ENCODE data around the gene GNAI3.

GNAI3 gene

DNA sequence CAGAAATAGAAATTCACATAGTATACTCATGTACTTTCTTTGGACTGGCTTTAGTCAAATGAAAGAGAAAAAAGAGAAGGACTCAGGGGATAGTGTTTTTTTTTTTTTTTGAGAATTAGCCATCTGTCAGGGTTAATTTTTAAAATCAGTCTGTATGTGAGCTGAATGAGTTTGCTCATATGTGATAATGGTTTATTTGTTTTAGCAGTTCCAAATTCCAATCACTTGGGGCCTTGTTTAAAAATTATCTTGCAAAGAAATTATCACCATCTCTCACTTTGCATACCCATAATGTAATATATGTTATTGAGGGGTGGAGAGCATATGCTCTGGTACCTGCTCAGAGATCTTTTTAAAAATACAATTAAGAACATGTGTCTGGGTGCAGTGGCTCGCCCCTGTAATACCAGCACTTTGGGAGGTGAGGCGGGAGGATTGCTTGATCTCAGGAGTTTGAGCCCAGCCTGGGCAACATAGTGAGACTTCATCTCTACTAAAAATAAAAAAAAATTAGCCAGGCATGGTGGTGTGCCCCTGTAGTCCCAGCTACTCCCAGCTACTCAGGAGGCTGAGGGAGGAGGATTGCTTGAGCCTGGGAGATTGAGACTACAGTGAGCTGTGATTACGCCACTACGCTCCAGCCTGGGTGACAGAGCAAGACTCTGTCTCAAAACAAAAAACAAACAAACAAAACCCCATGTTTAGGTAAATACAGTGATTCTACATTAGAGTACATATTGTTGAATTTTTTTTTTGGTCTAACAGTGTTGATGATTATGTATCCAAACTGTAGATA, 19.7 kb downstream of the GNAI3 start:
- Histone ChIP-seq H3K27ac (replicated peaks) (no peak overlapping the region), H3K4me3 (replicated peaks; ENCODE audit: insufficient read depth, low read length) (no peak overlapping the region), H3K27me3 (ENCODE audit: insufficient read depth, poor library complexity, severe bottlenecking) (no peaks in the 10 kb centered on the region)
- TF ChIP-seq GABPA (IDR thresholded peaks at IDR 0.05; ENCODE audit: low read depth), result no peak
- TF ChIP-seq SPI1 (IDR thresholded peaks at IDR 0.05; ENCODE audit: borderline replicate concordance, low read depth), result no peak
- TF ChIP-seq, protein P1, sequence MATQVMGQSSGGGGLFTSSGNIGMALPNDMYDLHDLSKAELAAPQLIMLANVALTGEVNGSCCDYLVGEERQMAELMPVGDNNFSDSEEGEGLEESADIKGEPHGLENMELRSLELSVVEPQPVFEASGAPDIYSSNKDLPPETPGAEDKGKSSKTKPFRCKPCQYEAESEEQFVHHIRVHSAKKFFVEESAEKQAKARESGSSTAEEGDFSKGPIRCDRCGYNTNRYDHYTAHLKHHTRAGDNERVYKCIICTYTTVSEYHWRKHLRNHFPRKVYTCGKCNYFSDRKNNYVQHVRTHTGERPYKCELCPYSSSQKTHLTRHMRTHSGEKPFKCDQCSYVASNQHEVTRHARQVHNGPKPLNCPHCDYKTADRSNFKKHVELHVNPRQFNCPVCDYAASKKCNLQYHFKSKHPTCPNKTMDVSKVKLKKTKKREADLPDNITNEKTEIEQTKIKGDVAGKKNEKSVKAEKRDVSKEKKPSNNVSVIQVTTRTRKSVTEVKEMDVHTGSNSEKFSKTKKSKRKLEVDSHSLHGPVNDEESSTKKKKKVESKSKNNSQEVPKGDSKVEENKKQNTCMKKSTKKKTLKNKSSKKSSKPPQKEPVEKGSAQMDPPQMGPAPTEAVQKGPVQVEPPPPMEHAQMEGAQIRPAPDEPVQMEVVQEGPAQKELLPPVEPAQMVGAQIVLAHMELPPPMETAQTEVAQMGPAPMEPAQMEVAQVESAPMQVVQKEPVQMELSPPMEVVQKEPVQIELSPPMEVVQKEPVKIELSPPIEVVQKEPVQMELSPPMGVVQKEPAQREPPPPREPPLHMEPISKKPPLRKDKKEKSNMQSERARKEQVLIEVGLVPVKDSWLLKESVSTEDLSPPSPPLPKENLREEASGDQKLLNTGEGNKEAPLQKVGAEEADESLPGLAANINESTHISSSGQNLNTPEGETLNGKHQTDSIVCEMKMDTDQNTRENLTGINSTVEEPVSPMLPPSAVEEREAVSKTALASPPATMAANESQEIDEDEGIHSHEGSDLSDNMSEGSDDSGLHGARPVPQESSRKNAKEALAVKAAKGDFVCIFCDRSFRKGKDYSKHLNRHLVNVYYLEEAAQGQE (IDR thresholded peaks at IDR 0.05; ENCODE audit: insufficient replicate concordance, low read depth), result no peak
- TF ChIP-seq POLR2AphosphoS5 (IDR thresholded peaks at IDR 0.05; ENCODE audit: low read depth), result no peak
- no peak for TF ChIP-seq CTCF (IDR thresholded peaks at IDR 0.05; ENCODE audit: insufficient read depth, low read length)
- no peak for DNase-seq (ENCODE audit: low read depth in 1 of 2, low spot score in 1 of 2)

DNA sequence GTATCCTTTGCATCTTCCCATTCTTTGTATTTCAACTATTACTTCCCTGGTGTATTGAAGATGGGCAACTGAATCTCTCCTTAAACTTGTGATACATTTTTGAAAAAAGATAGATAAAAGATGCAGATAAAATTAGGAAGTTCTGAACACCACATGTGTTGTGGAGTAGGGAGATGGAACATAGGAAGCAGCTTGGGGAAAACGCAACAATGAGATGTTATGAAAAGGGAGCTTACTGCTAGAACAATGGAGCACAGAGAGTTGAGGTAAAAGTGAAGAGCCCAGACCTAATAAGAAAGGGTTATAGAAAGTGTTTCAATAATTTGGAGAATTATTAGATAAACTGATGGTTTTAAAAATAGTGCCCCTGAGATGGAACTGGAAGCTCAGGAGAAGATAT, 20.9 kb downstream of the GNAI3 start:
- no peaks in the 10 kb centered on the region for H3K27me3 ChIP-seq (ENCODE audit: insufficient read depth, poor library complexity, severe bottlenecking)
- H3K4me3 ChIP-seq (replicated peaks; ENCODE audit: insufficient read depth, low read length), result no peak overlapping the region
- no peak for DNase-seq (ENCODE audit: low read depth in 1 of 2, low spot score in 1 of 2)
- TF ChIP-seq CTCF (IDR thresholded peaks at IDR 0.05; ENCODE audit: insufficient read depth, low read length), result no peak
- TF ChIP-seq, protein P1 (IDR thresholded peaks at IDR 0.05; ENCODE audit: insufficient replicate concordance, low read depth), result no peak
- TF ChIP-seq GABPA (IDR thresholded peaks at IDR 0.05; ENCODE audit: low read depth), result no peak
- TF ChIP-seq POLR2AphosphoS5 (IDR thresholded peaks at IDR 0.05; ENCODE audit: low read depth), result no peak
- TF ChIP-seq SPI1 (IDR thresholded peaks at IDR 0.05; ENCODE audit: borderline replicate concordance, low read depth), result no peak
- no peak overlapping the region for H3K27ac ChIP-seq (replicated peaks)

DNA sequence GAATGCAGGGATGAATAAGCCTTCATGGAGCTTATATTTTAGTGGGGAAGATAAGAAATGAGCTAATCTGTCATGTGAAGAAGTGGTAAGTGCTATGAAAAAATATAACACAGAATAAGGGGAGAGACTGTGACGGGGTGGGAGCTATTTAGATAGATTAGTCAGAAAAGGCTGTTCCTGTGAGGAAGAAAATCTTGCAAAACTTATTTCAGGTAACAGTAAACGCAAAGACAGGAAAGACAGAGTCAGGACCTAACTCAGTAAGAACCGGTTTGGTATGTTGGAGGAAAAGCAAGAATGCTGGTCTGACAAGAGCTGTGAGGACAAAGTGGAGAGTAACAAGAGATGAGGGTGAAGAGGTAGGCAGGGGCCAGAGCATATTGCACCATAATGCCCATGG, 22.0 kb downstream of the GNAI3 start:
- TF ChIP-seq POLR2AphosphoS5 (IDR thresholded peaks at IDR 0.05; ENCODE audit: low read depth), result no peak
- TF ChIP-seq CTCF (IDR thresholded peaks at IDR 0.05; ENCODE audit: insufficient read depth, low read length), result no peak
- no peak for TF ChIP-seq SPI1 (IDR thresholded peaks at IDR 0.05; ENCODE audit: borderline replicate concordance, low read depth)
- no peak for TF ChIP-seq GABPA (IDR thresholded peaks at IDR 0.05; ENCODE audit: low read depth)
- TF ChIP-seq, protein P1 (IDR thresholded peaks at IDR 0.05; ENCODE audit: insufficient replicate concordance, low read depth), result no peak
- DNase-seq (ENCODE audit: low read depth in 1 of 2, low spot score in 1 of 2), result no peak
- Histone ChIP-seq H3K27ac (replicated peaks) (no peak overlapping the region), H3K27me3 (ENCODE audit: insufficient read depth, poor library complexity, severe bottlenecking) (no peaks in the 10 kb centered on the region), H3K4me3 (replicated peaks; ENCODE audit: insufficient read depth, low read length) (no peak overlapping the region)

Measured in HL-60 (cell line).